Measurements from ENCODE around the gene VAMP5. TPM values are rescaled to one million over a fixed set of nuclear protein-coding genes. Genes with fewer than 3 reads are reported as not detected.
A peak's percentile ranks its signal among the peaks of the same experiment; 100 is the strongest.

Gene VAMP5
- total and polyA plus RNA-seq, 9 of the 15 experiments (the other 6 are each of a cell fraction or from before 2014, with no cell fraction given): 0.54 to 1.9 (median 1.5) TPM; not detected in 2

DNA sequence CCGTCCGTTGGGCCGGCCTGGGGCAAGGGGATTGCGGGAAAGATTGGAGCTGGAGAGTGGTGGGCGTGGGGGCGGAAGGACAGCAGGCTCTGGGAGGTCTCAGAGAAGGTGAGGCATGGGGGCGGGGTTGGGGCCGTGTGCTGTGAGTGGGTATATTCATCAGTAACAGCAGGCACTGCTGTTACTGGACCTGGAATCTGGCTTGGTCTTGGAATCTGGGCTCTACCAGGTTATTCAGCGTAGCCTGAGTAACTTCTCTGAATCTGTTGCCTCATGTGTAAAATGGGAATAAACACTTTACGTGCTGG is 11.7 kb downstream of the VAMP5 start (continued):
- TF ChIP-seq NR2F6 (CRISPR knock-in tag; IDR thresholded peaks at IDR 0.05) (no peak), NCOA2 (IDR thresholded peaks at IDR 0.05; ENCODE audit: partially characterized antibody in 2 of 2) (no peak), RCOR1 (IDR thresholded peaks at IDR 0.05; ENCODE audit: borderline replicate concordance in 1 of 2, low read depth in 2 of 2, low read length in 2 of 2) (no peak), DPF2 (IDR thresholded peaks at IDR 0.05) (no peak; the same call in 1 of the 2 replicates), ZFP1 (CRISPR knock-in tag; IDR thresholded peaks at IDR 0.05) (no peak), TRIM28 (IDR thresholded peaks at IDR 0.05) (no peak), ZNF444 (CRISPR knock-in tag; IDR thresholded peaks at IDR 0.05) (no peak), SREBF2 (CRISPR knock-in tag; IDR thresholded peaks at IDR 0.05) (no peak), YBX1 (IDR thresholded peaks at IDR 0.05) (no peak), HCFC1 (IDR thresholded peaks at IDR 0.05; ENCODE audit: low read depth, low read length) (no peak), KDM1A (IDR thresholded peaks at IDR 0.05) (peak in 1 of 2 experiments; percentile 32; a peak in 1 of 4 replicates), SIN3A (IDR thresholded peaks at IDR 0.05; ENCODE audit: borderline replicate concordance in 2 of 2, control insufficient read depth in 1 of 2, low read depth in 2 of 2, low read length in 2 of 2) (0 out of 4 replicates have a peak, but pooled peaks of 1 of the 2 experiments have one; percentile 6), ZNF263 (CRISPR knock-in tag; IDR thresholded peaks at IDR 0.05; ENCODE audit: borderline replicate concordance) (0 out of 2 replicates have a peak, but pooled peaks have one; percentile 34), E2F3 (CRISPR knock-in tag; IDR thresholded peaks at IDR 0.05) (no peak), NR3C1 (CRISPR knock-in tag; IDR thresholded peaks at IDR 0.05) (no peak), MECOM (CRISPR knock-in tag; IDR thresholded peaks at IDR 0.05) (no peak), PHB2 (IDR thresholded peaks at IDR 0.05; ENCODE audit: low read depth) (0 out of 2 replicates have a peak, but pooled peaks have one; percentile 16), ZNF764 (CRISPR knock-in tag; IDR thresholded peaks at IDR 0.05; ENCODE audit: low read depth) (no peak), YY1 (IDR thresholded peaks at IDR 0.05; ENCODE audit: borderline replicate concordance in 1 of 3, control insufficient read depth in 1 of 3, extremely low read depth in 1 of 3, insufficient read depth in 3 of 3, insufficient read length in 1 of 3, insufficient replicate concordance in 2 of 3, low read depth in 1 of 3, low read length in 2 of 3) (no peak)
- TF ChIP-seq, protein P1, sequence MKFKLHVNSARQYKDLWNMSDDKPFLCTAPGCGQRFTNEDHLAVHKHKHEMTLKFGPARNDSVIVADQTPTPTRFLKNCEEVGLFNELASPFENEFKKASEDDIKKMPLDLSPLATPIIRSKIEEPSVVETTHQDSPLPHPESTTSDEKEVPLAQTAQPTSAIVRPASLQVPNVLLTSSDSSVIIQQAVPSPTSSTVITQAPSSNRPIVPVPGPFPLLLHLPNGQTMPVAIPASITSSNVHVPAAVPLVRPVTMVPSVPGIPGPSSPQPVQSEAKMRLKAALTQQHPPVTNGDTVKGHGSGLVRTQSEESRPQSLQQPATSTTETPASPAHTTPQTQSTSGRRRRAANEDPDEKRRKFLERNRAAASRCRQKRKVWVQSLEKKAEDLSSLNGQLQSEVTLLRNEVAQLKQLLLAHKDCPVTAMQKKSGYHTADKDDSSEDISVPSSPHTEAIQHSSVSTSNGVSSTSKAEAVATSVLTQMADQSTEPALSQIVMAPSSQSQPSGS (CRISPR knock-in tag; IDR thresholded peaks at IDR 0.05): no peak
- TF ChIP-seq, protein P2, sequence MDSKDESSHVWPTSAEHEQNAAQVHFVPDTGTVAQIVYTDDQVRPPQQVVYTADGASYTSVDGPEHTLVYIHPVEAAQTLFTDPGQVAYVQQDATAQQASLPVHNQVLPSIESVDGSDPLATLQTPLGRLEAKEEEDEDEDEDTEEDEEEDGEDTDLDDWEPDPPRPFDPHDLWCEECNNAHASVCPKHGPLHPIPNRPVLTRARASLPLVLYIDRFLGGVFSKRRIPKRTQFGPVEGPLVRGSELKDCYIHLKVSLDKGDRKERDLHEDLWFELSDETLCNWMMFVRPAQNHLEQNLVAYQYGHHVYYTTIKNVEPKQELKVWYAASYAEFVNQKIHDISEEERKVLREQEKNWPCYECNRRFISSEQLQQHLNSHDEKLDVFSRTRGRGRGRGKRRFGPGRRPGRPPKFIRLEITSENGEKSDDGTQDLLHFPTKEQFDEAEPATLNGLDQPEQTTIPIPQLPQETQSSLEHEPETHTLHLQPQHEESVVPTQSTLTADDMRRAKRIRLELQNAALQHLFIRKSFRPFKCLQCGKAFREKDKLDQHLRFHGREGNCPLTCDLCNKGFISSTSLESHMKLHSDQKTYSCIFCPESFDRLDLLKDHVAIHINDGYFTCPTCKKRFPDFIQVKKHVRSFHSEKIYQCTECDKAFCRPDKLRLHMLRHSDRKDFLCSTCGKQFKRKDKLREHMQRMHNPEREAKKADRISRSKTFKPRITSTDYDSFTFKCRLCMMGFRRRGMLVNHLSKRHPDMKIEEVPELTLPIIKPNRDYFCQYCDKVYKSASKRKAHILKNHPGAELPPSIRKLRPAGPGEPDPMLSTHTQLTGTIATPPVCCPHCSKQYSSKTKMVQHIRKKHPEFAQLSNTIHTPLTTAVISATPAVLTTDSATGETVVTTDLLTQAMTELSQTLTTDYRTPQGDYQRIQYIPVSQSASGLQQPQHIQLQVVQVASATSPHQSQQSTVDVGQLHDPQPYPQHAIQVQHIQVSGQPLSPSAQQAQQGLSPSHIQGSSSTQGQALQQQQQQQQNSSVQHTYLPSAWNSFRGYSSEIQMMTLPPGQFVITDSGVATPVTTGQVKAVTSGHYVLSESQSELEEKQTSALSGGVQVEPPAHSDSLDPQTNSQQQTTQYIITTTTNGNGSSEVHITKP (IDR thresholded peaks at IDR 0.05; ENCODE audit: partially characterized antibody): no peak
- TF ChIP-seq, protein P3, sequence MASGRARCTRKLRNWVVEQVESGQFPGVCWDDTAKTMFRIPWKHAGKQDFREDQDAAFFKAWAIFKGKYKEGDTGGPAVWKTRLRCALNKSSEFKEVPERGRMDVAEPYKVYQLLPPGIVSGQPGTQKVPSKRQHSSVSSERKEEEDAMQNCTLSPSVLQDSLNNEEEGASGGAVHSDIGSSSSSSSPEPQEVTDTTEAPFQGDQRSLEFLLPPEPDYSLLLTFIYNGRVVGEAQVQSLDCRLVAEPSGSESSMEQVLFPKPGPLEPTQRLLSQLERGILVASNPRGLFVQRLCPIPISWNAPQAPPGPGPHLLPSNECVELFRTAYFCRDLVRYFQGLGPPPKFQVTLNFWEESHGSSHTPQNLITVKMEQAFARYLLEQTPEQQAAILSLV (tag; IDR thresholded peaks at IDR 0.05): no peak
- TF ChIP-seq, protein P4, sequence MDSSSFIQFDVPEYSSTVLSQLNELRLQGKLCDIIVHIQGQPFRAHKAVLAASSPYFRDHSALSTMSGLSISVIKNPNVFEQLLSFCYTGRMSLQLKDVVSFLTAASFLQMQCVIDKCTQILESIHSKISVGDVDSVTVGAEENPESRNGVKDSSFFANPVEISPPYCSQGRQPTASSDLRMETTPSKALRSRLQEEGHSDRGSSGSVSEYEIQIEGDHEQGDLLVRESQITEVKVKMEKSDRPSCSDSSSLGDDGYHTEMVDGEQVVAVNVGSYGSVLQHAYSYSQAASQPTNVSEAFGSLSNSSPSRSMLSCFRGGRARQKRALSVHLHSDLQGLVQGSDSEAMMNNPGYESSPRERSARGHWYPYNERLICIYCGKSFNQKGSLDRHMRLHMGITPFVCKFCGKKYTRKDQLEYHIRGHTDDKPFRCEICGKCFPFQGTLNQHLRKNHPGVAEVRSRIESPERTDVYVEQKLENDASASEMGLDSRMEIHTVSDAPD (CRISPR knock-in tag; IDR thresholded peaks at IDR 0.05): no peak

All from K562 (cell line).